HepG2 (cell line): ENCODE data around the gene MAPK14. TPM values are rescaled to one million over a fixed set of nuclear protein-coding genes. Genes with fewer than 3 reads are reported as not detected.
A peak's percentile ranks its signal among the peaks of the same experiment; 100 is the strongest.

Source experiments
- ARHGAP35 ChIP-seq: sonication (generic); formaldehyde crosslinking; IDR thresholded peaks from 2 replicates; pipeline ENCODE4 v1.9.0; 2022; ENCODE audit warnings: mild to moderate bottlenecking, inconsistent platforms, moderate library complexity, missing genetic modification reagents, borderline replicate concordance
- BORCS8-MEF2B ChIP-seq: sonication (generic); formaldehyde crosslinking; IDR thresholded peaks from 2 replicates; pipeline ENCODE4 v1.8.0; 2022; ENCODE audit warnings: mild to moderate bottlenecking, missing genetic modification reagents
- CHD4 ChIP-seq: fragments of 200-600 bp; sonication (generic); IDR thresholded peaks from 2 replicates; pipeline ENCODE4 v1.7.0; 2017; ENCODE audit warnings: mild to moderate bottlenecking, low read length, borderline replicate concordance
- E2F5 ChIP-seq: sonication (generic); formaldehyde crosslinking; conservative IDR thresholded peaks from 2 replicates; pipeline ENCODE4 v1.4.0; 2020; ENCODE audit warnings: missing genetic modification reagents
- EHMT2 ChIP-seq: fragments of 200-600 bp; sonication (generic); IDR thresholded peaks from 2 replicates; pipeline ENCODE4 v1.7.0; 2017; ENCODE audit warnings: antibody characterized with exemption, low read depth, low read length, borderline replicate concordance
- GATA4 ChIP-seq: sonication (generic); IDR thresholded peaks from 2 replicates; pipeline ENCODE4 v1.6.1; 2016; ENCODE audit warnings: antibody characterized with exemption, low read depth, borderline replicate concordance
- GTF3A ChIP-seq: sonication (generic); formaldehyde crosslinking; conservative IDR thresholded peaks from 2 replicates; pipeline ENCODE4 v1.4.0; 2020; ENCODE audit warnings: mild to moderate bottlenecking, missing genetic modification reagents
- JDP2 ChIP-seq: sonication (generic); formaldehyde crosslinking; IDR thresholded peaks from 2 replicates; pipeline ENCODE4 v1.8.1; 2022; ENCODE audit warnings: missing genetic modification reagents, borderline replicate concordance
- KLF11 ChIP-seq: IDR thresholded peaks from 2 replicates; pipeline ENCODE4 v1.6.1; 2016; ENCODE audit warnings: missing compliant biosample characterization
- MBNL3 ChIP-seq: fragments of 250-450 bp; sonication (Bioruptor Pico); conservative IDR thresholded peaks from 2 replicates; pipeline ENCODE4 v1.8.0; 2022; ENCODE audit warnings: mild to moderate bottlenecking, inconsistent platforms
- MLXIP ChIP-seq: sonication (generic); formaldehyde crosslinking; IDR thresholded peaks from 2 replicates; pipeline ENCODE4 v1.9.0; 2021; ENCODE audit warnings: missing genetic modification reagents, borderline replicate concordance
- MNT ChIP-seq: fragments of 450-650 bp; IDR thresholded peaks from 2 replicates; pipeline ENCODE4 v1.6.1; 2016
- RELA ChIP-seq: sonication (generic); formaldehyde crosslinking; IDR thresholded peaks from 2 replicates; pipeline ENCODE4 v1.4.0; 2020; ENCODE audit warnings: missing genetic modification reagents
- RFXAP ChIP-seq: sonication (generic); formaldehyde crosslinking; IDR thresholded peaks from 2 replicates; pipeline ENCODE4 v1.4.0; 2020; ENCODE audit warnings: missing genetic modification reagents, borderline replicate concordance
- SMAD9 ChIP-seq: sonication (generic); formaldehyde crosslinking; IDR thresholded peaks from 2 replicates; pipeline ENCODE4 v1.5.1; 2020; ENCODE audit warnings: mild to moderate bottlenecking, missing genetic modification reagents
- SRSF9 ChIP-seq: fragments of 200-400 bp; formaldehyde crosslinking; IDR thresholded peaks from 2 replicates; pipeline ENCODE4 v1.6.1; 2018; ENCODE audit warnings: borderline replicate concordance, mild to moderate bottlenecking, low read depth, low read length; ENCODE audit not compliant: insufficient read depth, poor library complexity, severe bottlenecking
- STAG1 ChIP-seq: sonication (generic); formaldehyde crosslinking; IDR thresholded peaks from 2 replicates; pipeline ENCODE4 v1.4.0; 2020; ENCODE audit warnings: missing genetic modification reagents
- THRA ChIP-seq: sonication (generic); formaldehyde crosslinking; IDR thresholded peaks from 2 replicates; pipeline ENCODE4 v1.4.0; 2020; ENCODE audit warnings: missing genetic modification reagents, borderline replicate concordance
- ZFX ChIP-seq: sonication (generic); formaldehyde crosslinking; IDR thresholded peaks from 2 replicates; pipeline ENCODE4 v1.4.0; 2020; ENCODE audit warnings: mild to moderate bottlenecking, low read depth, missing genetic modification reagents, moderate library complexity
- ZNF18 ChIP-seq: sonication (generic); formaldehyde crosslinking; IDR thresholded peaks from 2 replicates; pipeline ENCODE4 v1.8.0; 2022; ENCODE audit warnings: mild to moderate bottlenecking, missing genetic modification reagents; ENCODE audit not compliant: insufficient replicate concordance
- ZNF274 ChIP-seq: sonication (generic); formaldehyde crosslinking; IDR thresholded peaks from 2 replicates; pipeline ENCODE4 v1.5.1; 2020; ENCODE audit warnings: mild to moderate bottlenecking, missing genetic modification reagents
- ZNF430 ChIP-seq: sonication (generic); formaldehyde crosslinking; IDR thresholded peaks from 2 replicates; pipeline ENCODE4 v1.9.0; 2021; ENCODE audit warnings: mild to moderate bottlenecking, missing genetic modification reagents
- ZNF616 ChIP-seq: sonication (generic); formaldehyde crosslinking; IDR thresholded peaks from 2 replicates; pipeline ENCODE4 v1.5.0; 2020; ENCODE audit warnings: low read depth, mild to moderate bottlenecking, missing genetic modification reagents
- polyA plus RNA-seq, 8 experiments: library from polyadenylated mRNA; depleted of rRNA in 3 of 8; stranded (reverse) in 7 of 8; unstranded in 1 of 8; fragments of >200 nt; fragmentation: Illumina TruSeq in 4 of 8; extraction: Trizol in 4 of 8; gene quantifications; 2 replicates each; pipeline versions ENCODE4 v1.2.1 to v1.2.3, GENCODE V29; 2011 to 2016; ENCODE audit warnings: low read depth in 4 of 8, missing spikeins in 1 of 8, mixed read lengths in 1 of 8; ENCODE audit not compliant: insufficient read depth in 1 of 8
- total RNA-seq, 5 experiments: library from RNA; depleted of rRNA; stranded (reverse); fragments of >200 nt; fragmentation: Illumina TruSeq; extraction: Trizol; gene quantifications; 2 replicates each; pipeline ENCODE4 v1.2.3, GENCODE V29; 2016; ENCODE audit warnings: low read depth in 1 of 5

Gene MAPK14
- total and polyA plus RNA-seq, 2 of the 13 experiments (the other 11 are each of a cell fraction or from before 2014, with no cell fraction given): 66.3 to 67.3 TPM

GRCh38 chr6:36075656-36076055, 48.0 kb downstream of the MAPK14 start (continued):
- TF ChIP-seq GATA4: no peak
- no peak for TF ChIP-seq MLXIP (CRISPR knock-in tag)
- no peak for TF ChIP-seq JDP2 (CRISPR knock-in tag)
- TF ChIP-seq MBNL3 (CRISPR knock-in tag): no peak
- no peak for TF ChIP-seq GTF3A (CRISPR knock-in tag)
- TF ChIP-seq RELA (CRISPR knock-in tag): no peak
- no peak for TF ChIP-seq E2F5 (CRISPR knock-in tag)
- no peak for TF ChIP-seq SMAD9 (CRISPR knock-in tag)
- peak; percentile 56 for TF ChIP-seq STAG1 (CRISPR knock-in tag)
- no peak for TF ChIP-seq ZNF18
- 0 out of 2 replicates have a peak, but pooled peaks have one; percentile 38 for TF ChIP-seq THRA (CRISPR knock-in tag)
- no peak for TF ChIP-seq RFXAP
- no peak for TF ChIP-seq EHMT2
- TF ChIP-seq ZFX (CRISPR knock-in tag): no peak
- no peak for TF ChIP-seq SRSF9
- TF ChIP-seq KLF11 (CRISPR knock-in tag): no peak
- TF ChIP-seq ARHGAP35 (CRISPR knock-in tag): no peak
- no peak for TF ChIP-seq MNT
- TF ChIP-seq ZNF616 (CRISPR knock-in tag): no peak
- no peak for TF ChIP-seq ZNF274 (CRISPR knock-in tag)
- no peak for TF ChIP-seq ZNF430 (CRISPR knock-in tag)
- no peak for TF ChIP-seq CHD4
- no peak for TF ChIP-seq BORCS8-MEF2B (CRISPR knock-in tag)
